ENCODE results near the gene MDFI.

Gene MDFI

DNA sequence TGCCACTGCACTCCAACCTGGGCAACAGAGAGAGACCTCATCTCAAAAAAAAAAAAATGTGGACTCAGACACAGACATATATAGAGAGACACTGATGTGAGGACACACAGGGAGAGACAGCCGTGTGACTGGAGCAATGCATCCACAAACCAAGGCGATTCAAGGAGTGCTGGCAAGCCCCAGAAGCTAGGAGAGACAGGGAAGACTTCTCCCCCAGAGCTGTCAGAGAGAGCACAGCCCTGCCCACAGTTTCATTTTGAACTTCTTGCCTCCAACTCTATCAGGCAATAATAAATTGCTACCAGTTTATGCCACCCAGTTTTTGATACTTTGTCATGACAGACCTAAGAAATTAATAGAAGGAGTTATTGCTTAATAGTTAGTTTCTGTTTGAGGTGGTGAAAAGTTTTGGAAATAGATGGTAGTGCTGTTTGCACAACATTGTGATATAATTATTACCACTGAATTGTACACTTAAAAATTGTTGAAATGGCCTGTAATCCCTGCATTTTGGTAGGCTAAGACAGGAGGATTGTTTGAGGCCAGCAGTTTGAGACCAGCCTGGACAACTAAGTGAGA lies 5.1 kb upstream of the MDFI start:
- Histone ChIP-seq H3K4me3 (ENCODE audit: low read depth, low read length) (no peak overlapping the region), H3K4me1 (peaks cover 7% of the 10 kb centered on the region; the same call in 1 of the 2 replicates), H3K27me3 (peaks cover 12% of the 10 kb centered on the region), H3K9me3 (no peaks in the 10 kb centered on the region), H3K36me3 (no peaks in the 10 kb centered on the region)
- TF ChIP-seq CTCF (IDR thresholded peaks at IDR 0.05; ENCODE audit: low read depth, low read length): no peak
- no peak for DNase-seq

DNA sequence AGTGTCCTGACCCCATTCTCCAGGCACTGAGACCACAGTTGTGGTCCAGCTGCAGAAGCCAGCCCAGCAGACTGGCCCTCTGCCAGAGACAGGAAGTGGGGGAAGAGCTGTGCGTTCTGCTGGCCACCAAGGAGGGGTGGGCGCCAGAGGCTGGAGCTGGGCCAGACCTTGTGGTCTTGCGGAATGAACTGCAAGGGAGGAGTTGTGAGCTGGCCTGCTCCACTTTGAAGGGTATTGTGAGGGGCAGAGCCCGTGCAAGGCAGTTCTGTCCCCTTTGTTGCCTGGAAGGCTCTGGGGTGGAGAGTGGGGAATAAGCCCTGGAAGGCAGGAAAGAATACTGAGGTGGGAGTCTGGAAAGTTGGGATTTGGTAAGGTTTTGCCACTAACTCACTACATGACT lies 3.6 kb upstream of the MDFI start:
- TF ChIP-seq CTCF (IDR thresholded peaks at IDR 0.05; ENCODE audit: low read depth, low read length): no peak
- peaks cover 7% of the 10 kb centered on the region; the same call in 1 of the 2 replicates for H3K4me1 ChIP-seq
- no peak overlapping the region for H3K4me3 ChIP-seq (ENCODE audit: low read depth, low read length)
- no peaks in the 10 kb centered on the region for H3K9me3 ChIP-seq
- peaks cover 26% of the 10 kb centered on the region for H3K27me3 ChIP-seq
- H3K36me3 ChIP-seq: no peaks in the 10 kb centered on the region
- DNase-seq: peak; percentile 69

- H3K9me3 ChIP-seq: no peaks in the 10 kb centered on the region
- no peak for TF ChIP-seq CTCF (IDR thresholded peaks at IDR 0.05; ENCODE audit: low read depth, low read length)
- no peaks in the 10 kb centered on the region for H3K36me3 ChIP-seq
- peaks cover 7% of the 10 kb centered on the region; the same call in 1 of the 2 replicates for H3K4me1 ChIP-seq
- no peak overlapping the region for H3K4me3 ChIP-seq (ENCODE audit: low read depth, low read length)
- peaks cover 26% of the 10 kb centered on the region for H3K27me3 ChIP-seq
- DNase-seq: no peak
Measured at GRCh38 chr6:41635365-41635764, 2.9 kb upstream of the MDFI start.

DNA sequence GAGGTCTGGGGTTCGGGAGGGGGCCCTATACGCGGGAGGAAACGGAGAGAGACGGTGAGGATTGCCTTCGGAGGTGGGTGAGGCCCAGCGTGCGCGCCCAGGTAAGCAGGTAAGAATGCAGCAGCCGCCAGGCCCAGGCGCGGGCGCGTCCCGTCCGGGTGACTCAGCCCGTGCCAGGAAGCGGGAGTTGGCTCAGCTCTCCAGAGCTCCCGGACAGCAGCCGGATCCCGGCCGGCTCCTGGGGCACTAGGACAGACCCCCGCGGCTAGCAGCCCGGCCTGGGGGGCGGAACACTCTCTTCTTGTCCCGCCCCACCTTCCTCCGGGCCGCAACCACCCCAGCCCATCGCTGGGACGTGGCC lies 1.5 kb upstream of the MDFI start:
- TF ChIP-seq CTCF (IDR thresholded peaks at IDR 0.05; ENCODE audit: low read depth, low read length): no peak
- H3K36me3 ChIP-seq: no peaks in the 10 kb centered on the region
- no peaks in the 10 kb centered on the region for H3K9me3 ChIP-seq
- no peak for DNase-seq
- peaks cover 26% of the 10 kb centered on the region for H3K27me3 ChIP-seq
- H3K4me1 ChIP-seq: peaks cover 7% of the 10 kb centered on the region; the same call in 1 of the 2 replicates
- H3K4me3 ChIP-seq (ENCODE audit: low read depth, low read length): no peak overlapping the region

- Histone ChIP-seq H3K4me3 (ENCODE audit: low read depth, low read length) (peak overlapping the region; percentile 60), H3K4me1 (peaks cover 7% of the 10 kb centered on the region; the same call in 1 of the 2 replicates), H3K36me3 (no peaks in the 10 kb centered on the region), H3K9me3 (no peaks in the 10 kb centered on the region), H3K27me3 (peaks cover 26% of the 10 kb centered on the region)
- no peak for TF ChIP-seq CTCF (IDR thresholded peaks at IDR 0.05; ENCODE audit: low read depth, low read length)
- DNase-seq: no peak
Measured at GRCh38 chr6:41637194-41638001, 870 bp upstream of the MDFI start.

Data from BE2C (cell line).